GOT3 (cell line): ENCODE results near the gene BPTF.
"Not testable (repeated sequence)": the region's sequence is repeated elsewhere in the genome, so short reads cannot be mapped to it uniquely, and the experiment has no call there.

Source experiments
- DNase-seq: peaks from one replicate; lab custom pipeline; 2025; ENCODE audit warnings: mixed read lengths; lab: John Stamatoyannopoulos, UW

Gene BPTF

GRCh38 chr17:67879662-67880061 lies 54.4 kb downstream of the BPTF start:
- no peak for DNase-seq

DNA sequence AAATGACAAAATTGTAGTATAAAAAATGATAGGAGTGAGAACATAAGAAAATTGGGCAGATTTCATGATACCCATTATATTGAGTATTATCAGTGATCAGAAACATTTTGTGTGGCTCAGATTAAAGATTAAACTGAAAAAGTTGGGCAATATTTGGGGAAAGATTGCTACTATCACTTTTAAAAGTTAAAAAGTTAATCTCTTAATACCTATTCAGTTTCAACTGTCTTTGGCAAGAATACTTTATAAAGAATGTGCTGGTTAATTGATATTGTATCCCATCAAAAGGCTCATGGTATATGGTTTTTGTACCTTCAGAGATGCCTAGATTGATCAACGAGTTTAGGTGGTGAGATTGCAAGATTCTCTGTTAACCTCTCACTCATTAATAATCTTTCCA lies 55.8 kb downstream of the BPTF start:
- no peak for DNase-seq

DNA sequence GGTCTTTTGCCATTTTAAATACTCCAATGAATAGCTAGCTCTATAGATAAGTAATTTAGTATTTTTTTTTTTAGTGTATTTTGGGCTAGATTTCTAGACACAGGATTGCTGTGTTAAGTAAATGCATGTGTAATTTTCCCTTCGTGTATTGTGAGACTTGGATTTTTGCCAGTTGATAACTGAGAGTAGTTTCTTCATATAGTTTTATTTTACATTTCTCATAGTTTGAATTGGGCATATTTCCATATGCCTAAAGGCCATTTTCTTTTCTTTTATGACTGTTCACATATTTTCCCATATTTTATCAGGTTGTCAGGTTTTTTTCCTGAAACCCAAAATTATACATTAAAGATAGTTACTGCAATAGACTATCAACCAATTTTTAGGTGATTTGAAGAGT lies 59.4 kb downstream of the BPTF start:
- no peak for DNase-seq

DNA sequence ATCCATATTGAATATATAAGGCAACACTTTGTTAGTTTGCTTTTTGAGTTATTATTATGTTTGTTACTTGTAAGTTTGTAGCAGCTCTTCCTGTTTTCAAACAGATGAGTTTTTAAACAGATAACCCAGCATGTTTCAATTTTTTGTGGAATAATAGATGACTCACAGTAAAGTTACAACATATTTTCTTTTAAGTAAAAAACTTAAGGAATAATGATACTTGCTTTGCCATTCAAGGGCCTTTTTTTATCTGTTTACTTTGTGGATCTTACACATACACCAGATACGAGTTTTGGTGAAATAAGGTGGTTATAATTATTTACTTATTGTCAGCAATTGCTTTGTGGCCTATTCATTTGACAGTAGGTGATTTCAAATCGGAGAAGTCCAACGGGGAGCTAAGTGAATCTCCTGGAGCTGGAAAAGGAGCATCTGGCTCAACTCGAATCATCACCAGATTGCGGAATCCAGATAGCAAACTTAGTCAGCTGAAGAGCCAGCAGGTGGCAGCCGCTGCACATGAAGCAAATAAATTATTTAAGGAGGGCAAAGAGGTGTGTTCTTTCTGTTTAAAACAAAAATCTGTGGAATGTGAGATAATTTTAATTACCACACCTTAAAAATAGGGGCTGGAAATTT lies 66.3 kb downstream of the BPTF start:
- DNase-seq, result no peak

DNA sequence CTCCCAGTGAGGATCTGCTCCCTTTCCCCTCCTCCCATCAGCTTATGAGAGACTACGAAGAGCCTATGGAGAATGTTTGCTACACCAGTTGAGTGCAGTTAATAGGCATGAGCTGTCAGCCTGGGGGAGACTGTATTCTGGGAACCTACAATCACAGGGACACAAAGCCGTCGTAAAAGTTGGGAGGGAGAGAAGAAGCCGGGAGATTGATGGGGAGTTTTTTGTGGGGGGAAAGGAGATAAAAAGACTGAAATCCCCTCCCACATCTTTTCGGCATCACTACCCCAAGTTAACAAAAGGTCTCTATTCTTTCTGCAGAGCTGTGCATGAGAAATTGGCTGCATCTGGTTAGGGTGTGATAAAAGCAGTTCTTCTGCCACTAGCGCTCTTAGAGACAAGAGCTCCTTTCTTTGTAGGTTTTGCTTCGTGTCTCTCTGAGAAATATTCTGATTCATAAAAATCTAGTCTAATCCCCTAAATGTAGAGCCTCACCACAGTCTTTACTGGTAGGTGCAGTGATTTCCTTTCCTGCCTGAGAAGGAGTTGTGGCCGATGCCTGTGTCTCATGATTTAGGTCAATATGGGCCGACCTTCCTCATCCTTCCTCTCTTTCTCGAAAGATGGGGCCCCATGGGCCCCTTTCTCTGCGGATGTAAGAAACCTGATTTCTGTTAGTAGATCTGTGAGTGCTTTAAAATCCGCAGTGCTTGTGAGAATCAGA lies 77.4 kb downstream of the BPTF start:
- no peak for DNase-seq

- DNase-seq, result not testable (repeated sequence)
These were observed 80.0 kb downstream of the BPTF start for GRCh38 chr17:67905298-67905697.

GRCh38 chr17:67910117-67910803 lies 85.0 kb downstream of the BPTF start:
- not testable (repeated sequence) for DNase-seq

DNA sequence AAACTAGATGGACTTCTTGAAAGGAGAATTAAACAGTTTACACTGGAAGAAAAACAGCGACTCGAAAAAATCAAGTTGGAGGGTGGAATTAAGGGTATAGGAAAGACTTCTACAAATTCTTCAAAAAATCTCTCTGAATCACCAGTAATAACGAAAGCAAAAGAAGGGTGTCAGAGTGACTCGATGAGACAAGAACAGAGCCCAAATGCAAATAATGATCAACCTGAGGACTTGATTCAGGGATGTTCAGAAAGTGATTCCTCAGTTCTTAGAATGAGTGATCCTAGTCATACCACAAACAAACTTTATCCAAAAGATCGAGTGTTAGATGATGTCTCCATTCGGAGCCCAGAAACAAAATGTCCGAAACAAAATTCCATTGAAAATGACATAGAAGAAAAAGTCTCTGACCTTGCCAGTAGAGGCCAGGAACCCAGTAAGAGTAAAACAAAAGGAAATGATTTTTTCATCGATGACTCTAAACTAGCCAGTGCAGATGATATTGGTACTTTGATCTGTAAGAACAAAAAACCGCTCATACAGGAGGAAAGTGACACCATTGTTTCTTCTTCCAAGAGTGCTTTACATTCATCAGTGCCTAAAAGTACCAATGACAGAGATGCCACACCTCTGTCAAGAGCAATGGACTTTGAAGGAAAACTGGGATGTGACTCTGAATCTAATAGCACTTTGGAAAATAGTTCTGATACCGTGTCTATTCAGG lies 85.9 kb downstream of the BPTF start:
- DNase-seq, result no peak

DNA sequence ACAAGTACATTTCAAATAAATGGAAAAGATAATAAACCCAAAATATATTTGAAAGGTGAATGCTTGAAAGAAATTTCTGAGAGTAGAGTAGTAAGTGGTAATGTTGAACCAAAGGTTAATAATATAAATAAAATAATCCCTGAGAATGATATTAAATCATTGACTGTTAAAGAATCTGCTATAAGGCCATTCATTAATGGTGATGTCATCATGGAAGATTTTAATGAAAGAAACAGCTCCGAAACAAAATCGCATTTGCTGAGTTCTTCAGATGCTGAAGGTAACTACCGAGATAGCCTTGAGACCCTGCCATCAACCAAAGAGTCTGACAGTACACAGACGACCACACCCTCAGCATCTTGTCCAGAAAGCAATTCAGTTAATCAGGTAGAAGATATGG lies 86.8 kb downstream of the BPTF start:
- DNase-seq, result no peak

DNA sequence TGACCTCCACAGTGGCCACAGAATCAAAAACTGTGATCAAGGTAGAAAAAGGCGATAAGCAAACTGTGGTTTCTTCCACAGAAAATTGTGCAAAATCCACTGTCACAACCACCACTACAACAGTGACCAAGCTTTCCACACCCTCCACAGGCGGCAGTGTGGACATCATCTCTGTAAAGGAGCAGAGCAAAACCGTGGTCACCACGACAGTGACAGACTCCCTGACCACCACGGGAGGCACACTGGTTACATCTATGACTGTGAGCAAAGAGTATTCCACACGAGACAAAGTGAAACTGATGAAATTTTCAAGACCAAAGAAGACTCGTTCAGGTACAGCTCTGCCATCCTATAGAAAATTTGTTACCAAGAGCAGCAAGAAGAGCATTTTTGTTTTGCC lies 87.4 kb downstream of the BPTF start:
- no peak for DNase-seq

GRCh38 chr17:67920212-67920611 lies 94.9 kb downstream of the BPTF start:
- no peak for DNase-seq

DNA sequence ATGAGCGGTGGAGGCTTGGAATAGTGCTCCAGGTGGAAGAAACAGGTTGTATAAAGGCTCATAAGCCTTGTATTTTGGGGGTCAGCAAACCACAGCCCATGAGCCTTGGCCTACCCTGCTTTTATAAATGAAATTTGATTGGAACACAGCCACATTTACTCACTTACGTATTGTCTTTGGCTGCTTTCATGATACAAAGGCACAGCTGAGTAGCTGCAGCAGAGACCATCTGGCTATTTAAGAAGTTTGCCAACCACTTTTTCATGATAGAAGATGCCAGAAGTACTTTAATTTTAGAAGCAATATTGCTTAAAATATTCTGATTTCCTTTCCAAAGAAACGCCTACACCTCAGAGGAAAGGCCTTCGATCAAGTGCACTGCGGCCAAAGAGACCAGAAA lies 97.2 kb downstream of the BPTF start:
- no peak for DNase-seq

GRCh38 chr17:67928842-67929241 lies 103.5 kb downstream of the BPTF start:
- not testable (repeated sequence) for DNase-seq

GRCh38 chr17:67931227-67931626 lies 105.9 kb downstream of the BPTF start:
- DNase-seq, result no peak

GRCh38 chr17:67942810-67943209 lies 117.5 kb downstream of the BPTF start:
- DNase-seq, result no peak

- DNase-seq, result no peak
These were observed 118.7 kb downstream of the BPTF start for GRCh38 chr17:67944035-67944434.

GRCh38 chr17:67946513-67946912 lies 121.2 kb downstream of the BPTF start:
- no peak for DNase-seq

- DNase-seq, result no peak
These were observed 122.1 kb downstream of the BPTF start for GRCh38 chr17:67947325-67947813.

- no peak for DNase-seq
These were observed 125.6 kb downstream of the BPTF start for GRCh38 chr17:67950945-67951344.

- no peak for DNase-seq
These were observed 134.2 kb downstream of the BPTF start for GRCh38 chr17:67959510-67959909.

DNA sequence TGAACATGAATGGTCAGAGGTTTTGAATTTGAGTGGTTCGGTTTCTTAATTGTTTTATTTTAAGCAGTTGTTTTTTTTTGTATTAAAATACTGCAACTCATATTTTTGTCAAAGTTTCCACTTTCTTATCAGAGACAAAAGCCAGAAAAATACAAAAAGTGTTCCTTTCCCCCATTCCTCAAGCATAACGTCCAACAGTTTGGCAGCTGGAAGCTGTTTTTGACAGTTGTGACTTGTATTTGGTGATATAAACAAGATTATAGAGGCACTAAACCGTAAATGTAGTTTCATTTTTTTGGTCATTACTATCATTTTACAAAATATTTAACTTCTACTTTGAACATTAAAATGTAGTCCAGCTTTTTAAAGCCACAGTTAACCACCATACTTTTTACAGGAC lies 135.0 kb downstream of the BPTF start:
- not testable (repeated sequence) for DNase-seq

GRCh38 chr17:67962156-67962555 lies 136.9 kb downstream of the BPTF start:
- not testable (repeated sequence) for DNase-seq
